Endothelial cell of umbilical vein (primary cell): ENCODE measurements around the gene MCUR1. TPM values are rescaled to one million over a fixed set of nuclear protein-coding genes. Genes with fewer than 3 reads are reported as not detected.

Experiments used
- BruUV-seq: library from RNA; stranded (reverse); fragments of 400-500 nt; replicated peaks from 2 replicates; lab custom pipeline; 2021; lab: Mats Ljungman, UMichigan
- CTCF ChIA-PET: fragments of 300-600, 350-600 bp; sonication (Branson Sonifier 250); formaldehyde crosslinking; loops from one replicate; lab custom pipeline; 2021; ENCODE audit warnings: antibody characterized with exemption, inconsistent platforms; lab: Charles Lee
- POLR2A ChIA-PET: fragments of 300-600, 350-600 bp; sonication (Branson Sonifier 250); formaldehyde crosslinking; loops from one replicate; lab custom pipeline; 2021; ENCODE audit warnings: antibody characterized with exemption, inconsistent platforms; lab: Charles Lee
- DNase-seq: peaks from one replicate; pipeline ENCODE4 v3.0.0-alpha.2; 2011; ENCODE audit warnings: low read depth, low spot score
- FAIRE-seq: peaks from 2 replicates; lab custom pipeline; 2011; peaks lifted over from hg19 to GRCh38; lab: Jason Lieb, UNC
- H2AFZ ChIP-seq: 2 replicates; pipeline ENCODE4 v1.6.0; 2012; ENCODE audit warnings: low read depth, low read length, control low read depth, inconsistent platforms
- H3K27ac ChIP-seq: 2 replicates; pipeline ENCODE4 v1.5.1; 2011; ENCODE audit warnings: low read depth, mild to moderate bottlenecking, control low read depth, low read length, moderate library complexity; ENCODE audit not compliant: insufficient read depth
- H3K27me3 ChIP-seq, 2 experiments: 2 replicates each; pipeline versions ENCODE4 v1.6.0 to v1.6.1; 2011; ENCODE audit warnings: low read length in 2 of 2, mixed read lengths in 1 of 2; ENCODE audit not compliant: control insufficient read depth in 2 of 2, insufficient read depth in 2 of 2
- H3K36me3 ChIP-seq, 2 experiments: 2 replicates in 1 of 2; 3 replicates in 1 of 2; pipeline ENCODE4 v1.5.1; 2011; ENCODE audit warnings: low read length in 2 of 2, mild to moderate bottlenecking in 1 of 2, moderate library complexity in 1 of 2; ENCODE audit not compliant: control insufficient read depth in 2 of 2, insufficient read depth in 2 of 2; ENCODE audit errors: extremely low read depth in 1 of 2
- H3K4me1 ChIP-seq: 3 replicates; pipeline ENCODE4 v1.5.1; 2011; ENCODE audit warnings: mild to moderate bottlenecking, low read length; ENCODE audit not compliant: control insufficient read depth, insufficient read depth; ENCODE audit errors: extremely low read depth
- H3K4me2 ChIP-seq: 2 replicates; pipeline ENCODE4 v1.6.1; 2011; ENCODE audit warnings: low read length, control low read depth, mixed read lengths; ENCODE audit not compliant: insufficient read depth
- H3K4me3 ChIP-seq, 3 experiments: fragments of 200-600 bp in 1 of 3; sonication (generic), shearing (Covaris generic) in 1 of 3; replicated peaks in 1 of 3; 2 replicates each; pipeline ENCODE4 v1.5.1; 2011 to 2016; ENCODE audit warnings: control low read depth in 3 of 3, low read length in 3 of 3, mild to moderate bottlenecking in 2 of 3, inconsistent platforms in 1 of 3, low read depth in 1 of 3, moderate library complexity in 1 of 3; ENCODE audit not compliant: insufficient read depth in 1 of 3
- H3K79me2 ChIP-seq: 2 replicates; pipeline ENCODE4 v1.6.0; 2012; ENCODE audit warnings: low read length, inconsistent platforms; ENCODE audit not compliant: control insufficient read depth, insufficient read depth
- H3K9ac ChIP-seq: replicated peaks from 2 replicates; pipeline ENCODE3; 2011; ENCODE audit warnings: low read length, control low read depth; ENCODE audit not compliant: insufficient read depth; ENCODE audit errors: extremely low read depth
- H3K9me1 ChIP-seq: replicated peaks from 3 replicates; pipeline ENCODE4 v1.6.0; 2011; ENCODE audit warnings: mild to moderate bottlenecking, low read length; ENCODE audit not compliant: control insufficient read depth, insufficient read depth; ENCODE audit errors: extremely low read depth
- H3K9me3 ChIP-seq: replicated peaks from 2 replicates; pipeline ENCODE4 v1.5.1; 2012; ENCODE audit warnings: low read length, inconsistent platforms; ENCODE audit not compliant: control insufficient read depth, insufficient read depth
- H4K20me1 ChIP-seq: replicated peaks from 2 replicates; pipeline ENCODE3; 2011; ENCODE audit warnings: mild to moderate bottlenecking, low read length; ENCODE audit not compliant: control insufficient read depth, insufficient read depth; ENCODE audit errors: extremely low read depth
- CTCF ChIP-seq, 2 donors: IDR thresholded peaks; 1 replicate in 1 of 2; 2 replicates in 1 of 2; pipeline ENCODE4 v1.5.1; 2011; ENCODE audit warnings: low read length in 2 of 2, mild to moderate bottlenecking in 2 of 2, moderate library complexity in 2 of 2, control low read depth in 1 of 2, inconsistent platforms in 1 of 2, low read depth in 1 of 2; ENCODE audit not compliant: insufficient read depth in 1 of 2; ENCODE audit errors: extremely low read depth in 1 of 2
- EZH2 ChIP-seq: IDR thresholded peaks from 2 replicates; pipeline ENCODE4 v1.6.1; 2012; ENCODE audit warnings: borderline replicate concordance, low read depth, mild to moderate bottlenecking, moderate library complexity, low read length, inconsistent platforms; ENCODE audit not compliant: severe bottlenecking
- FOS ChIP-seq: IDR thresholded peaks from 2 replicates; pipeline ENCODE4 v1.6.1; 2011; ENCODE audit warnings: mild to moderate bottlenecking, low read length, moderate library complexity, borderline replicate concordance; ENCODE audit not compliant: insufficient read depth
- GATA2 ChIP-seq: IDR thresholded peaks from 2 replicates; pipeline ENCODE4 v1.7.0; 2011; ENCODE audit warnings: low read depth, mild to moderate bottlenecking, moderate library complexity, mixed read lengths, low read length; ENCODE audit not compliant: insufficient read length, insufficient read depth
- JUN ChIP-seq: IDR thresholded peaks from 2 replicates; pipeline ENCODE4 v1.6.1; 2011; ENCODE audit warnings: borderline replicate concordance, low read depth; ENCODE audit not compliant: insufficient read length, insufficient read depth
- MYC ChIP-seq: IDR thresholded peaks from one replicate; pipeline ENCODE4 v1.6.1; 2011; ENCODE audit warnings: mild to moderate bottlenecking, low read depth, low read length
- POLR2A ChIP-seq: IDR thresholded peaks from 2 replicates; pipeline ENCODE4 v1.6.1; 2012; ENCODE audit warnings: low read depth, mild to moderate bottlenecking, control low read depth, low read length
- dilution Hi-C: fragments of 300-500 bp; cut with MboI; formaldehyde crosslinking; loops from one replicate; pipeline ENCODE4 v1.15.0; 2019; ENCODE audit warnings: low sequenced_read_pairs; ENCODE audit not compliant: extremely low pct_ligation_motif_present
- intact Hi-C: fragments of 100-400 bp; cut with micrococcal nuclease; formaldehyde crosslinking; loops from one replicate; pipeline ENCODE4 v1.10.0; 2022
- polyA plus RNA-seq, 4 experiments: library from polyadenylated mRNA; depleted of rRNA in 3 of 4; stranded (reverse) in 3 of 4; unstranded in 1 of 4; fragments of >200 nt; gene quantifications; 2 replicates each; pipeline versions ENCODE4 v1.2.1 to v1.2.3, GENCODE V29; 2011 to 2012; ENCODE audit warnings: missing spikeins in 1 of 4
- total RNA-seq: library from RNA; stranded (reverse); gene quantifications from 2 replicates; pipeline ENCODE4 v1.2.3, GENCODE V29; 2021

Gene MCUR1
- total and polyA plus RNA-seq, 2 donors (not counting 3 experiments of a cell fraction or from before 2014, with no cell fraction given) = 6.2 to 21.2 TPM

GRCh38 chr6:13838616-13839015, 24.3 kb upstream of the MCUR1 start:
- no peak overlapping the region for H3K4me2 ChIP-seq
- ChIA-PET CTCF (no interaction called here), POLR2A (no interaction called here)
- no peaks in the 10 kb centered on the region for H3K9me1 ChIP-seq
- H2AFZ ChIP-seq = no peak overlapping the region
- intact Hi-C loops (no loop called here), dilution Hi-C loops (no loop called here)
- no peaks in the 10 kb centered on the region for H3K36me3 ChIP-seq
- H3K27ac ChIP-seq = no peak overlapping the region
- H3K27me3 ChIP-seq = peaks cover 0 to under 1% of the 10 kb centered on the region in 2 experiments
- DNase-seq (no peak), FAIRE-seq (no peak)
- H3K9me3 ChIP-seq = no peaks in the 10 kb centered on the region
- BruUV-seq = no TSS peak
- H4K20me1 ChIP-seq = no peaks in the 10 kb centered on the region
- no peak overlapping the region for H3K9ac ChIP-seq
- TF ChIP-seq GATA2 = no peak
- TF ChIP-seq POLR2A = no peak
- TF ChIP-seq JUN = no peak
- no peak for TF ChIP-seq FOS
- no peak for TF ChIP-seq CTCF (IDR thresholded peaks at IDR 0.05; ENCODE audit: extremely low read depth in 1 of 2, insufficient read depth in 1 of 2, low read depth in 1 of 2, low read length in 2 of 2)
- TF ChIP-seq MYC = no peak
- no peak for TF ChIP-seq EZH2
- no peak overlapping the region for H3K4me3 ChIP-seq
- no peaks in the 10 kb centered on the region for H3K79me2 ChIP-seq
- no peaks in the 10 kb centered on the region for H3K4me1 ChIP-seq
